Vagina (tissue), 2 donors: ENCODE data around the gene TGFBR3.

ENCODE experiments used
- POLR2A ChIP-seq, 2 donors: fragments of 450-650 bp; IDR thresholded peaks; one replicate each; pipeline ENCODE4 v1.6.1; 2017; ENCODE audit warnings: antibody characterized with exemption in 2 of 2, mild to moderate bottlenecking in 2 of 2, moderate library complexity in 2 of 2
- POLR2AphosphoS5 ChIP-seq, 2 donors: sonication (generic); formaldehyde crosslinking; IDR thresholded peaks; one replicate each; pipeline ENCODE4 v1.9.0; 2017; ENCODE audit warnings: antibody characterized with exemption in 2 of 2, mild to moderate bottlenecking in 2 of 2, low read depth in 1 of 2; ENCODE audit not compliant: insufficient read depth in 1 of 2
- TF ChIP-seq, protein P1 (sequence below), 3 experiments: fragments of 450-650 bp in 2 of 3; fragments of 200-600 bp in 1 of 3; sonication (generic) in 1 of 3; IDR thresholded peaks; one replicate each; pipeline ENCODE4 v1.5.1; 2017 to 2019; ENCODE audit warnings: antibody characterized with exemption in 3 of 3, mild to moderate bottlenecking in 2 of 3, moderate library complexity in 2 of 3

DNA sequence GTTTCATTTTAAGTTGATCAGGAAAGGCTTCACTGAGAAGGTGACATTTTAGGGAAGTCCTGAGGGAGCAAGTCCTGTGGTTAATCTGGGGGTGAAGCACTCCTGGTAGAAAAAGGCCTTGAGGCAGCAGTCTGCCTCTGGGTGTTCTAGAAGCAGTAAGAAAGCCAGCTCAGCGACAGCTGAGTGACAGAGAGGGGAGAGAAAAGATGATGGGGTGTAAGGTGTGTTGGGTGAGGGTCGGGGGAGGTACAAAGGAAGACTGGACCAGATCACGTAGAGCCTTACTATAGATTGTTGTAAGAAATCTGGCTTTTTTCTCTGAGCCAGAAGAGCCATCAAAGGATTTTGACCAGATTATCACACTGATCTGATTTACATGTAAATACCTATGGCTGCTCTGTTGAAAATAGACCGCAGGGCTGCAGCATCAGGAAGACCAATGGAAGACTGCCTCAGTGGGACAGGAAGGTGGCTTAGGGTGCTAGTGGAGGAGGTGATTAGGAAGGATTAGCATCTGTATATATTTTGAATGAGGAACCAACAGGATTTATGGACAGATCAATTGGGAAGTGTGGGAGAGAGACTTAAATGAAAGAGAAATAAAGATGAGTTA, 254.1 kb downstream of the TGFBR3 start:
- TF ChIP-seq, protein P1, sequence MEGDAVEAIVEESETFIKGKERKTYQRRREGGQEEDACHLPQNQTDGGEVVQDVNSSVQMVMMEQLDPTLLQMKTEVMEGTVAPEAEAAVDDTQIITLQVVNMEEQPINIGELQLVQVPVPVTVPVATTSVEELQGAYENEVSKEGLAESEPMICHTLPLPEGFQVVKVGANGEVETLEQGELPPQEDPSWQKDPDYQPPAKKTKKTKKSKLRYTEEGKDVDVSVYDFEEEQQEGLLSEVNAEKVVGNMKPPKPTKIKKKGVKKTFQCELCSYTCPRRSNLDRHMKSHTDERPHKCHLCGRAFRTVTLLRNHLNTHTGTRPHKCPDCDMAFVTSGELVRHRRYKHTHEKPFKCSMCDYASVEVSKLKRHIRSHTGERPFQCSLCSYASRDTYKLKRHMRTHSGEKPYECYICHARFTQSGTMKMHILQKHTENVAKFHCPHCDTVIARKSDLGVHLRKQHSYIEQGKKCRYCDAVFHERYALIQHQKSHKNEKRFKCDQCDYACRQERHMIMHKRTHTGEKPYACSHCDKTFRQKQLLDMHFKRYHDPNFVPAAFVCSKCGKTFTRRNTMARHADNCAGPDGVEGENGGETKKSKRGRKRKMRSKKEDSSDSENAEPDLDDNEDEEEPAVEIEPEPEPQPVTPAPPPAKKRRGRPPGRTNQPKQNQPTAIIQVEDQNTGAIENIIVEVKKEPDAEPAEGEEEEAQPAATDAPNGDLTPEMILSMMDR (IDR thresholded peaks at IDR 0.05), result no peak
- no peak for TF ChIP-seq POLR2AphosphoS5 (IDR thresholded peaks at IDR 0.05; ENCODE audit: insufficient read depth in 1 of 2, low read depth in 1 of 2)
- no peak for TF ChIP-seq POLR2A (IDR thresholded peaks at IDR 0.05)
